RWPE2 (cell line): Measurements from ENCODE around the gene SEMA3A.
A peak's percentile ranks its signal among the peaks of the same experiment; 100 is the strongest.
"Not testable (repeated sequence)": the region's sequence is repeated elsewhere in the genome, so short reads cannot be mapped to it uniquely, and the experiment has no call there.

Experiments used
- ATAC-seq: fragments of 200-7000 bp; cut with Tn5 transposase; 3 replicates; pipeline ENCODE4 v1.9.1; 2021; ENCODE audit warnings: low read depth
- DNase-seq: peaks from one replicate; pipeline ENCODE4 v3.0.0-alpha.2; 2020; ENCODE audit warnings: low spot score
- H3K27ac ChIP-seq: fragments of 450-650 bp; 2 replicates; pipeline ENCODE4 v1.5.1; 2017; ENCODE audit warnings: mild to moderate bottlenecking; ENCODE audit not compliant: poor library complexity, severe bottlenecking
- H3K27me3 ChIP-seq: fragments of 250-450 bp; sonication (Bioruptor Pico); 2 replicates; pipeline ENCODE4 v1.5.1; 2021; ENCODE audit warnings: mild to moderate bottlenecking, moderate library complexity; ENCODE audit not compliant: insufficient read depth, poor library complexity, severe bottlenecking
- H3K36me3 ChIP-seq: fragments of 250-450 bp; sonication (Bioruptor Pico); 2 replicates; pipeline ENCODE4 v1.5.1; 2020; ENCODE audit warnings: low read depth, mild to moderate bottlenecking, moderate library complexity
- H3K4me1 ChIP-seq: fragments of 250-450 bp; sonication (Bioruptor Pico); 2 replicates; pipeline ENCODE4 v1.5.1; 2021; ENCODE audit warnings: mild to moderate bottlenecking, moderate library complexity; ENCODE audit not compliant: insufficient read depth, poor library complexity, severe bottlenecking
- H3K4me3 ChIP-seq: fragments of 250-450 bp; sonication (Bioruptor Pico); 2 replicates; pipeline ENCODE4 v1.5.1; 2021; ENCODE audit warnings: mild to moderate bottlenecking, moderate library complexity; ENCODE audit not compliant: severe bottlenecking
- H3K9me3 ChIP-seq: fragments of 250-450 bp; sonication (Bioruptor Pico); 2 replicates; pipeline ENCODE4 v1.5.1; 2021; ENCODE audit warnings: mild to moderate bottlenecking, moderate library complexity; ENCODE audit not compliant: severe bottlenecking
- CTCF ChIP-seq: fragments of 450-650 bp; IDR thresholded peaks from one replicate; pipeline ENCODE4 v1.5.1; 2017; ENCODE audit warnings: mild to moderate bottlenecking, moderate library complexity; ENCODE audit not compliant: poor library complexity, severe bottlenecking

SEMA3A gene

GRCh38 chr7:84069999-84070500, 124.5 kb downstream of the SEMA3A start:
- Histone ChIP-seq H3K36me3 (no peaks in the 10 kb centered on the region), H3K27me3 (no peaks in the 10 kb centered on the region), H3K27ac (no peak overlapping the region), H3K4me1 (no peaks in the 10 kb centered on the region), H3K4me3 (no peak overlapping the region), H3K9me3 (no peaks in the 10 kb centered on the region)
- no peak for TF ChIP-seq CTCF
- ATAC-seq (no peak), DNase-seq (no peak)

- Histone ChIP-seq H3K27me3 (no peaks in the 10 kb centered on the region), H3K27ac (no peak overlapping the region), H3K9me3 (no peaks in the 10 kb centered on the region), H3K36me3 (no peaks in the 10 kb centered on the region), H3K4me1 (no peaks in the 10 kb centered on the region), H3K4me3 (no peak overlapping the region)
- ATAC-seq (no peak), DNase-seq (no peak)
- TF ChIP-seq CTCF: no peak
Measured at GRCh38 chr7:84069033-84069432, 125.6 kb downstream of the SEMA3A start.

- H3K27me3 ChIP-seq, H3K36me3 ChIP-seq: not testable (repeated sequence)
- H3K27ac ChIP-seq: peak overlapping the region; percentile 99
Measured at GRCh38 chr7:84062489-84062901, 132.1 kb downstream of the SEMA3A start.

GRCh38 chr7:84060760-84061261, 133.8 kb downstream of the SEMA3A start:
- no peaks in the 10 kb centered on the region for H3K36me3 ChIP-seq
- DNase-seq (no peak), ATAC-seq (peak; percentile 79)
- H3K4me1 ChIP-seq: peaks cover 63% of the 10 kb centered on the region
- no peaks in the 10 kb centered on the region for H3K27me3 ChIP-seq
- H3K27ac ChIP-seq: peak overlapping the region; percentile 99
- no peak for TF ChIP-seq CTCF
- no peaks in the 10 kb centered on the region for H3K9me3 ChIP-seq
- no peak overlapping the region for H3K4me3 ChIP-seq

More at GRCh38 chr7:84062489-84062901, 132.1 kb downstream of the SEMA3A start:
- H3K9me3 ChIP-seq, H3K4me3 ChIP-seq, ATAC-seq: not testable (repeated sequence)
- peak; percentile 29 for DNase-seq
- peaks cover 46% of the 10 kb centered on the region for H3K4me1 ChIP-seq

- no peak for ATAC-seq
- Histone ChIP-seq H3K36me3 (no peaks in the 10 kb centered on the region), H3K4me3 (no peak overlapping the region), H3K9me3 (no peaks in the 10 kb centered on the region), H3K27me3 (no peaks in the 10 kb centered on the region), H3K27ac (peak overlapping the region; percentile 99), H3K4me1 (peaks cover 66% of the 10 kb centered on the region)
- DNase-seq: no peak
- TF ChIP-seq CTCF: no peak
Measured at GRCh38 chr7:84060000-84060399, 134.6 kb downstream of the SEMA3A start.
